Neural crest cell (in vitro differentiated cells): ENCODE data around the gene KLHL15. TPM values are rescaled to one million over a fixed set of nuclear protein-coding genes. Genes with fewer than 3 reads are reported as not detected.

ENCODE experiments used
- DNase-seq: peaks from one replicate; pipeline ENCODE4 v3.0.0; 2021; ENCODE audit warnings: low read depth, mixed read lengths, low spot score
- H3K27ac Mint-ChIP-seq: one replicate; pipeline ENCODE4 v1.8.0; 2021; ENCODE audit warnings: mild to moderate bottlenecking, mixed read lengths; ENCODE audit not compliant: unreplicated experiment
- H3K27me3 Mint-ChIP-seq: 2 replicates; pipeline ENCODE4 v1.8.0; 2021; ENCODE audit warnings: low read depth, mild to moderate bottlenecking, mixed read lengths
- H3K36me3 Mint-ChIP-seq: 2 replicates; pipeline ENCODE4 v1.8.0; 2021; ENCODE audit warnings: low read depth, mild to moderate bottlenecking, mixed read lengths
- H3K4me1 Mint-ChIP-seq: 2 replicates; pipeline ENCODE4 v1.8.0; 2021; ENCODE audit warnings: mixed read lengths
- H3K4me3 Mint-ChIP-seq: one replicate; pipeline ENCODE4 v1.8.0; 2021; ENCODE audit warnings: mild to moderate bottlenecking, mixed read lengths
- H3K9me3 Mint-ChIP-seq: 2 replicates; pipeline ENCODE4 v1.8.0; 2021; ENCODE audit warnings: mixed read lengths
- total RNA-seq: library from RNA; stranded (reverse); gene quantifications from 2 replicates; pipeline ENCODE4 v1.2.1, GENCODE V29; 2021
- TF ChIP-seq, protein P1 (sequence below): fragments of 200-600 bp; sonication (generic); conservative IDR thresholded peaks from 2 replicates; pipeline ENCODE4 v1.5.0; 2021; ENCODE audit warnings: antibody characterized with exemption, mild to moderate bottlenecking

Gene KLHL15
- total RNA-seq, 1 donor from 2014 or later, result 16.5 TPM

DNA sequence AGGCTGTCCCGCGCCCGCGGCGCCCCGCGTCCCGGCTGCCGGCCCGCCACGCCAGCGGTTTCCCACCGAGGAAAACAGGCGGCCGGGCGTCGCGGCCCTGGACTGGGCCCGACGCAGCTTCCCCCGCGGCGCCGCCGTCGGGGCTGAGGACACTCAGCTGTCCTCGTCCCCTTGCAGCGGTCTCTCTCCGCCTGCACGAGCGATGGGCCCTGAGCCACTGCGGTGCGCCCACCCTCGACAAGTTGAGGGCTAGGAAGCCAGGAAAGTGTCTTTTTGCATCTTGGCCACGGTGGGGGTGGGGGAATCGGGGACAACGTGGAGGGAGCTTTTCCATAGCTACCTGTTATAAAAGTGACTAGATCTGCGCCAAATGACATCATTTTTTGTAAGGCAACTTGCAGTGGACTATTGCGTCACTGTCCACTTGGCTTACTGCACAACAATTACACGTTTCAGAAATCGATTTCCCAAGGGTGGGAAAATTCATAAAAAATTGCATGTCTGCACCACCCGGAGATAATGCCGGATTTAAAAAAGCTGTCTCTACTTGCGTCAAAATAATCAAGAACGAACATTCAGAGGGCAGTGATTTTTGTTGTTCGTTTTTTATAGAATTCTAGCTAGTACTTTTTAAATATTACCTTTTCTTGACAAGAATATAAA lies 1.1 kb downstream of the KLHL15 start:
- Mint-ChIP-seq H3K4me3 (peak overlapping the region; percentile 84), H3K36me3 (peaks cover 6% of the 10 kb centered on the region), H3K9me3 (no peaks in the 10 kb centered on the region), H3K4me1 (peaks cover 32% of the 10 kb centered on the region), H3K27me3 (no peaks in the 10 kb centered on the region), H3K27ac (peak overlapping the region; percentile 99)
- TF ChIP-seq, protein P1, sequence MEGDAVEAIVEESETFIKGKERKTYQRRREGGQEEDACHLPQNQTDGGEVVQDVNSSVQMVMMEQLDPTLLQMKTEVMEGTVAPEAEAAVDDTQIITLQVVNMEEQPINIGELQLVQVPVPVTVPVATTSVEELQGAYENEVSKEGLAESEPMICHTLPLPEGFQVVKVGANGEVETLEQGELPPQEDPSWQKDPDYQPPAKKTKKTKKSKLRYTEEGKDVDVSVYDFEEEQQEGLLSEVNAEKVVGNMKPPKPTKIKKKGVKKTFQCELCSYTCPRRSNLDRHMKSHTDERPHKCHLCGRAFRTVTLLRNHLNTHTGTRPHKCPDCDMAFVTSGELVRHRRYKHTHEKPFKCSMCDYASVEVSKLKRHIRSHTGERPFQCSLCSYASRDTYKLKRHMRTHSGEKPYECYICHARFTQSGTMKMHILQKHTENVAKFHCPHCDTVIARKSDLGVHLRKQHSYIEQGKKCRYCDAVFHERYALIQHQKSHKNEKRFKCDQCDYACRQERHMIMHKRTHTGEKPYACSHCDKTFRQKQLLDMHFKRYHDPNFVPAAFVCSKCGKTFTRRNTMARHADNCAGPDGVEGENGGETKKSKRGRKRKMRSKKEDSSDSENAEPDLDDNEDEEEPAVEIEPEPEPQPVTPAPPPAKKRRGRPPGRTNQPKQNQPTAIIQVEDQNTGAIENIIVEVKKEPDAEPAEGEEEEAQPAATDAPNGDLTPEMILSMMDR, result no peak
- DNase-seq, result no peak

DNA sequence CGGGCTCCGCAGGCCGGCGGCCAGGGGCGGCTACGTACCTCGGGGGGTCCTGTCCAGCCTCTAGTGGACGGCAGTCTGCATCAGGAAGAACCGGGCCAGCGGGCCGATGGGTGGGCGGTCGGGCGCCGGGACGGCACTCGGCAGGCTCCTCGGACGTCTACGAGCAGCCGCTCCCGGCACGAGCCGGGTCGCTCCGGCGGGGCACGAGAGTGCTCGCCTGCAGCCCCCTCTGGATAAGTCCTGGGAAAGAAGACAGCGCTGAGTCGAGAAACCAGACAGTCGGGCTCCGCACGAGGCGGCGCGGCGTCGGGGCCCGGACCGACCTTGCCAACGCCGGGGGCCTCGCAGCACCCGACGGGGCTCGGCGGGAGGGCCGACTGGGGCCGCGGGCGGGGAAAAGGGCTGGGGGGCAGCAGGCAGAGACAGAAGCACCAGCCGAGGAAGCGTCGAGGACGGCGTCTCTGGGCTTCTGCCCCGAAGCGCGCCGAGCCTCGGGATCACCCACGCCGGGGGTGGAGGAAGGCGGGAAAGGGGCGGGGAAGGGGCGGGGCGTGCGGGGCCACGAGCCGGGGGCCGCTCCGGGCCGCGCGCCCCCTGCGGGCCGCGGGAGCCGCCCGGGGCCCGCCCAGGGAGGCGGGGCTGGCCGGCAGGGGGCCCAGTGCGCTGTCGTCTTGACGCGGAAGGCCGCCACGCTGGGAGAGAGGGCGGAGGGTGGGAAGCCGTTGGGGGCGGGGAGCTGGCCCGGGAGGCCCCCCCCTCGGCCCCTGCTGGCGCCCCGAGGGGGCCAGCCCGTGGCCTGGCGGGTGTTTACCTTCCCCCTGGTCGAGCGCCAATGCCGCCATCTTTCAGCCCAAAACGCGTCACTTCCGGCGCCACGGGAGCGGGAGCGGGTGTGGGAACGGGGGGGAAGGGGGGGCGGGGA lies 1.9 kb downstream of the KLHL15 start:
- Mint-ChIP-seq H3K4me3 (peak overlapping the region; percentile 86), H3K4me1 (peaks cover 32% of the 10 kb centered on the region), H3K36me3 (peaks cover 6% of the 10 kb centered on the region), H3K27ac (peak overlapping the region; percentile 92), H3K9me3 (no peaks in the 10 kb centered on the region), H3K27me3 (no peaks in the 10 kb centered on the region)
- TF ChIP-seq, protein P1, result peak; percentile 46
- peak; percentile 84 for DNase-seq

GRCh38 chrX:24023972-24024669 lies 2.9 kb downstream of the KLHL15 start:
- peak overlapping the region; percentile 86 for H3K4me3 Mint-ChIP-seq
- no peak for DNase-seq
- TF ChIP-seq, protein P1, result no peak
- no peaks in the 10 kb centered on the region for H3K9me3 Mint-ChIP-seq
- H3K27me3 Mint-ChIP-seq, result no peaks in the 10 kb centered on the region
- H3K4me1 Mint-ChIP-seq, result peaks cover 32% of the 10 kb centered on the region
- H3K27ac Mint-ChIP-seq, result peak overlapping the region; percentile 92
- peaks cover 6% of the 10 kb centered on the region for H3K36me3 Mint-ChIP-seq

DNA sequence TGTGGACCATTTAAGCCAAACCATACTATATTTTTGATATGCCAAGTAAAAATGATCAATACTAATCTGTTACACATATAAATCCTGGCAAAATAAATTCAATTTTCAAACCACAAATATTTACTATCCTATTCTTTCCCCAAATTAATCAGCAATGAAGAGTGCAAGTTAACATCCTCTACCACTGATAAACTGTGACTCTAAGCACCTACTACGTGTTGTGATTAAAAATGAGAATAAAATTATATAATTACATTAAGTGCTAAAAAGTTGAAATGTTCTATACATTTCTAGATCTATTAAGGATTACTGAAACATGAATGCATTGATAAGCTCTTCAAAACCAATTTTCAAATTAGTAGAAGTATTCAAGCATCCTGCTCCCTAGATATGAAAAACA lies 3.4 kb downstream of the KLHL15 start:
- Mint-ChIP-seq H3K27ac (peak overlapping the region; percentile 7), H3K36me3 (peaks cover 6% of the 10 kb centered on the region), H3K4me3 (peak overlapping the region; percentile 86), H3K4me1 (peaks cover 32% of the 10 kb centered on the region), H3K27me3 (no peaks in the 10 kb centered on the region), H3K9me3 (no peaks in the 10 kb centered on the region)
- TF ChIP-seq, protein P1, result no peak
- no peak for DNase-seq

DNA sequence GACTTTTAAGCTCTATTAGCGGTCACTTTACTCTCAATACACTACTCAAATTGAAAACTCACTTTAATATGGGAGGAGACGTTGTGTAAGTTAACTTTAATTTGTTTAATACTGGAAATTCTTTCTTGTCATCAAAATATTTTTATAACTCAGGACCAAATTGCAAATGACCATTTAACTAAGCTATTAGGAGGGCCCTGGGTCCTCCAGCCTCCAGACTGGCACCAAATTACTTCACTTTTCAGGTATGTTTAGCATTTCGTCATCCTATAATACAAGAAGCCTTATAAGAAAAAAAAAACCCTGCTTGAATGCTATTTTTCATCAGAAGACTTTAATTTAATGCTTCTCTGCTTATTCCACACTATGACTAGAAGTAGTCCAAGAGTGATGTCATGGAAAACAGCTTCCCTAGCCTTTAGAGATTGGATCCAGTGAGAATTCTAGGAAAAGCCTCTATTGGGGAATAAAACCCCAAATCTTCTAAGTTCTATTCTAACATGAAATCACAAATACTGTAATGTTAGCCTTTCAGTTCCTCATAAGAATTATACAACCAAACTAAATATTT lies 6.6 kb downstream of the KLHL15 start:
- TF ChIP-seq, protein P1, result no peak
- H3K27ac Mint-ChIP-seq, result no peak overlapping the region
- peak overlapping the region; percentile 31 for H3K4me3 Mint-ChIP-seq
- H3K27me3 Mint-ChIP-seq, result no peaks in the 10 kb centered on the region
- peaks cover 6% of the 10 kb centered on the region for H3K36me3 Mint-ChIP-seq
- no peak for DNase-seq
- H3K9me3 Mint-ChIP-seq, result no peaks in the 10 kb centered on the region
- peaks cover 20% of the 10 kb centered on the region for H3K4me1 Mint-ChIP-seq
